Retinal pigment epithelial cell (primary cell): Measurements from ENCODE around the gene DUSP2.

Experiments
- DNase-seq: peaks from one replicate; pipeline ENCODE4 v3.0.0-alpha.2; 2010; ENCODE audit warnings: low read depth
- H3K4me3 ChIP-seq: 2 replicates; pipeline ENCODE4 v1.5.1; 2011; ENCODE audit warnings: mild to moderate bottlenecking, low read length, control low read depth, moderate library complexity
- CTCF ChIP-seq: conservative IDR thresholded peaks from 2 replicates; pipeline ENCODE4 v1.5.1; 2011; ENCODE audit warnings: low read depth, low read length, control low read depth, inconsistent platforms

The DUSP2 gene

DNA sequence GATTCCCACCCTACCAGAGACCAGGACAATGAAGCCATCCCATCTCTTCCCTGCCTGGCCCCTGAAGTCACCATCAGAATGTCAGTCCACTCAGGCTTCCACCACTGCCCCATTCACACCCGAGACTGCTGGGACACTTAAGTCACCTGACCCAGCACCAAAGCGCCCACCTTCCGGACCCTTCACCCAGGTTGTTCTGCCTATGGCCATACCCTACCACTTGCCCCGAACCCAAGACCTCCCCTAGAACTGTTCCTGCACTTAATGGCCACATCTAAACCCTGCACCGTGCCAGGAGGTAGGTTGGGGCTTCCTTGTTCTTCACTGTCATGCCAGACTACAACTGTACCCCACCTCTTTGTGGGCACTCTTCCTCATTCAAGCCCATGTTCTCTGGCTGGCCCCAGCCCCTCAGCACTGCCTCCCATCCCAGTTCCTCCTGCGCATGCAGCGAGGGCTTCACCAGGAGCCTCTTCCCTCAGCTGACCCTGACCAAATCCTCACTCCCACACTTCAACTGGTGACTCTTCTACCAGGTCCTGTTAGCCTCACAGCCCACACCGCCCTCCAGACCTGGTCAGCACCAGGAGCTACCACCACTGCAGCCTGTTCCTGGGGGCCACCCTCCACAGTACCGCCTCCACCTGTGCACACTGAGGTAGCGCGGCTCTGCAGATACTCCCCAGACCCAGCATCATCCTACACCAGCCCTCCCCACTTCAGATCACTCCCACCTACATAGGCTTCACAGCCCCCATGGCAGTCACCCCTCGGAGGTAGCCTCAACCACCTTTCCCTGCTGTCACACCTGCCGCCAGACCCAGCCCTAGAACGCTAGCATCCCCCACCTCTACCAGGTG is 20.6 kb downstream of the DUSP2 start:
- no peak for DNase-seq
- H3K4me3 ChIP-seq = no peak overlapping the region
- TF ChIP-seq CTCF = no peak

DNA sequence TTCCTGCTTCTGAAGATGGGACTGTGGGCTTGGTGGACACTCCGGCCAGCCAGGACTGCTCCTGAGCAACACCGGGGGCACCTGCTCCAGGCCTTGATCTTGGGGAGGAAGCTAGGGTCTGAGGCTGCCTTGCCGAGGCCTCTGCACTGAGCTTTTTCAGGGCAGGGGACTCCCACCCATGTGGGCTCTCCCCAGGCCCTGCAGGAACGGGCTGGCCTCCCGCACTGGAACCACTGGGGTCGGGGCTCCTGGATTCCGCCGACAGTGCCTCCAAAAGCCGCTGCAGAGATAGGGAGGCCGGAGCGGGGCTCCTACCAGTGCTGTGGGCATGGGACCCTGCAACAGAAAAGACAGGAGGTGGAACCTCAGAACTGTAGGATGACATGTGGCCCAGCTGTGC is 21.3 kb downstream of the DUSP2 start:
- DNase-seq = no peak
- H3K4me3 ChIP-seq = no peak overlapping the region
- TF ChIP-seq CTCF = no peak

- no peak for TF ChIP-seq CTCF
- no peak for DNase-seq
- H3K4me3 ChIP-seq = no peak overlapping the region
Measured at GRCh38 chr2:96123290-96123689, 21.9 kb downstream of the DUSP2 start.

- no peak for TF ChIP-seq CTCF
- no peak overlapping the region for H3K4me3 ChIP-seq
- DNase-seq = no peak
Measured at GRCh38 chr2:96122391-96122790, 22.8 kb downstream of the DUSP2 start.

GRCh38 chr2:96121414-96121813 is 23.8 kb downstream of the DUSP2 start:
- no peak for DNase-seq
- TF ChIP-seq CTCF = no peak
- no peak overlapping the region for H3K4me3 ChIP-seq

DNA sequence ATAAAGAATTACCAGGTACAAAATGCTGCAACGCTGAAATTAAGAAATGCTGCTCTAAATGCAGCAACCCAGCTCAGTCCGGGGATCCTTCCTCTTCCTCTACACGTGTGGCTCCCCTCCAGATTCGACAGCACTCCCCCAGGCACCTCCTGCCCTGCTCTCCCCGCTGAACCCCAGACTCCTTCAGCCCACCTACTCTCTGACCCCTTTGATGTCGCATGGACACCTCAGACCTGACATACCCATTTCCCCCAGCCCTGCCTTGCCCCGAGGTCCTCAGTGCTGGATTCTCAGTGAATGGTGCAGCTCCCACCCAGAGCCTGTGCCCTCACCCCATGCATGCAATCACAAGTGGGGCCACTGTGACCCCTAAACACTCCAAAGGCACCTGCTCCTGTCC is 24.2 kb downstream of the DUSP2 start:
- H3K4me3 ChIP-seq = no peak overlapping the region
- DNase-seq = no peak
- TF ChIP-seq CTCF = no peak

DNA sequence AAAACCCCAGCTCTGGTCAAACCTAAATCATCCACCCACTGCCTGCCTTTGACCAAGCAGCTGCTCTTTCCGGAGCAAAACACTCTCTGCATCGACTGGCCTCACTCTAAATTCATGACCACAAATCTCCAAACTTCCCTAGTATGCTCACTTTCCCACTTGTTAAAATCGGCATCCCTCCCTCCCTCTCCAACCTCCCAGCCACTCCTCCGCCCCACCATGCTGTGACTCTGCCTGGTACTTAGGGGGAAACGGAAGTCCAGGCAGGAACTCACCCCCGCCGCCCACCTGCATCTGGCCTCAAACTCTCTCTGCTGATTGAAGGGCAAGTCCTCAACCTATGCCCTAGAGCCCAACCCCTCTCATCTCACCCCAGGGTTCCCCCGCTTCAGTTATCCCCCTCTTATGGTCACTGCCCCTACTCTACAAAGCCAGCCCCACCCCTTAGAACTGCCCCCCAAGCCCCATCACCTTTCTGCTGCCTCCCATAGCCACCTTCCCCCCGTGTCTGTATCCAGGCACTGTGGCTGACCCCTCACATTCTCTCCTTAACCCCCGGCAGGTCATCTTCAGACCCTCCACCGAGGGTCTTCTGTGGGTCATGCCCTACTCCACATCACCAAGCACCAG is 25.0 kb downstream of the DUSP2 start:
- DNase-seq = no peak
- TF ChIP-seq CTCF = no peak
- no peak overlapping the region for H3K4me3 ChIP-seq
